Kasumi-1 (cell line): ENCODE data around the gene DAGLB.
"Not testable (repeated sequence)": the region's sequence is repeated elsewhere in the genome, so short reads cannot be mapped to it uniquely, and the experiment has no call there.

Experiments
- DNase-seq, 2 experiments: peaks; one replicate each; lab custom pipeline; 2025; lab: John Stamatoyannopoulos, UW

The DAGLB gene

GRCh38 chr7:6461946-6462550 is 14.3 kb upstream of the DAGLB start:
- no peak for DNase-seq

- no peak for DNase-seq
These were observed 13.3 kb upstream of the DAGLB start for GRCh38 chr7:6460990-6461584.

GRCh38 chr7:6460303-6460702 is 12.5 kb upstream of the DAGLB start:
- no peak for DNase-seq

- DNase-seq: not testable (repeated sequence)
These were observed 10.9 kb upstream of the DAGLB start for GRCh38 chr7:6458676-6459075.

- DNase-seq: no peak
These were observed 6.0 kb upstream of the DAGLB start for GRCh38 chr7:6453734-6454133.

GRCh38 chr7:6451224-6451705 is 3.5 kb upstream of the DAGLB start:
- no peak for DNase-seq

- DNase-seq: not testable (repeated sequence)
These were observed 2.8 kb upstream of the DAGLB start for GRCh38 chr7:6450591-6450990.

GRCh38 chr7:6449884-6450283 is 2.1 kb upstream of the DAGLB start:
- not testable (repeated sequence) for DNase-seq

GRCh38 chr7:6448943-6449543 is 1.3 kb upstream of the DAGLB start:
- DNase-seq: no peak

GRCh38 chr7:6446838-6447580 is 745 bp downstream of the DAGLB start:
- DNase-seq: peak; percentile 41 to 45

- no peak for DNase-seq
These were observed 3.1 kb downstream of the DAGLB start for GRCh38 chr7:6444516-6445269.

- DNase-seq: no peak
These were observed 4.3 kb downstream of the DAGLB start for GRCh38 chr7:6443372-6443941.

GRCh38 chr7:6442114-6442513 is 5.6 kb downstream of the DAGLB start:
- peak in 1 of 2 experiments; percentile 40 for DNase-seq

- DNase-seq: no peak
These were observed 7.4 kb downstream of the DAGLB start for GRCh38 chr7:6440381-6440780.

- DNase-seq: peak; percentile 23 to 50
These were observed 9.3 kb downstream of the DAGLB start for GRCh38 chr7:6438427-6438826.

- no peak for DNase-seq
These were observed 10.5 kb downstream of the DAGLB start for GRCh38 chr7:6437251-6437650.

GRCh38 chr7:6436385-6436685 is 11.4 kb downstream of the DAGLB start:
- peak; percentile 93 to 95 for DNase-seq

- peak; percentile 81 to 88 for DNase-seq
These were observed 12.0 kb downstream of the DAGLB start for GRCh38 chr7:6435486-6436384.

- DNase-seq: peak; percentile 12 to 20
These were observed 13.8 kb downstream of the DAGLB start for GRCh38 chr7:6433784-6434615.

GRCh38 chr7:6432781-6433180 is 15.0 kb downstream of the DAGLB start:
- no peak for DNase-seq
